ENCODE data around the gene ATG9B. TPM values are rescaled to one million over a fixed set of nuclear protein-coding genes. Genes with fewer than 3 reads are reported as not detected.
A peak's percentile ranks its signal among the peaks of the same experiment; 100 is the strongest.

ATG9B gene
- total and polyA plus RNA-seq, 9 of the 15 experiments (the other 6 are each of a cell fraction or from before 2014, with no cell fraction given), result 0.29 to 8.0 (median 2.1) TPM

- no peak for TF ChIP-seq POLR2B (IDR thresholded peaks at IDR 0.05; ENCODE audit: low read depth, partially characterized antibody)
- TF ChIP-seq NONO (IDR thresholded peaks at IDR 0.05; ENCODE audit: low read depth in 2 of 2, low read length in 1 of 2), result no peak
- no peak for TF ChIP-seq TEAD4 (IDR thresholded peaks at IDR 0.05; ENCODE audit: low read length)
- TF ChIP-seq TEAD4 (CRISPR knock-in tag; IDR thresholded peaks at IDR 0.05; ENCODE audit: borderline replicate concordance), result no peak
- no peak for TF ChIP-seq ZNF384 (IDR thresholded peaks at IDR 0.05; ENCODE audit: low read depth, low read length)
- TF ChIP-seq GTF2A2 (tag; IDR thresholded peaks at IDR 0.05), result no peak
- no peak for TF ChIP-seq ZKSCAN3 (CRISPR knock-in tag; IDR thresholded peaks at IDR 0.05)
- no peak for TF ChIP-seq NEUROD1 (IDR thresholded peaks at IDR 0.05; ENCODE audit: borderline replicate concordance, low read depth, low read length, partially characterized antibody)
- TF ChIP-seq RFX1 (IDR thresholded peaks at IDR 0.05), result no peak
- TF ChIP-seq RREB1 (CRISPR knock-in tag; IDR thresholded peaks at IDR 0.05), result no peak
- no peak for TF ChIP-seq ETS2 (tag; IDR thresholded peaks at IDR 0.05; ENCODE audit: borderline replicate concordance, poor library complexity, severe bottlenecking)
- TF ChIP-seq MTF1 (CRISPR knock-in tag; IDR thresholded peaks at IDR 0.05; ENCODE audit: borderline replicate concordance), result no peak
- TF ChIP-seq VEZF1 (CRISPR knock-in tag; IDR thresholded peaks at IDR 0.05), result peak; percentile 71
- TF ChIP-seq L3MBTL2 (IDR thresholded peaks at IDR 0.05), result peak; percentile 69; the same call in 1 of the 2 replicates
- TF ChIP-seq ZNF449 (CRISPR knock-in tag; IDR thresholded peaks at IDR 0.05), result no peak
- no peak for TF ChIP-seq MBD1 (CRISPR knock-in tag; IDR thresholded peaks at IDR 0.05)
- no peak for TF ChIP-seq MAFG (tag; conservative IDR thresholded peaks at IDR 0.05)
- TF ChIP-seq TAF9B (IDR thresholded peaks at IDR 0.05; ENCODE audit: partially characterized antibody), result no peak
These were observed 31.4 kb downstream of the ATG9B start (continued) for GRCh38 chr7:150992833-150993302.
